HuH-7.5 (cell line): ENCODE results near the gene TM6SF1.
"Not testable (repeated sequence)": the region's sequence is repeated elsewhere in the genome, so short reads cannot be mapped to it uniquely, and the experiment has no call there.

Experiments used
- DNase-seq: peaks from one replicate; pipeline ENCODE4 v3.0.0; 2011; ENCODE audit warnings: low spot score

Gene TM6SF1

GRCh38 chr15:83088876-83089275 lies 18.6 kb upstream of the TM6SF1 start:
- no peak for DNase-seq

- DNase-seq, result no peak
These were observed 17.0 kb upstream of the TM6SF1 start for GRCh38 chr15:83090465-83090864.

GRCh38 chr15:83091965-83092308 lies 15.5 kb upstream of the TM6SF1 start:
- not testable (repeated sequence) for DNase-seq

GRCh38 chr15:83092309-83092976 lies 15.0 kb upstream of the TM6SF1 start:
- DNase-seq, result no peak

GRCh38 chr15:83094583-83094982 lies 12.9 kb upstream of the TM6SF1 start:
- no peak for DNase-seq

- no peak for DNase-seq
These were observed 9.4 kb upstream of the TM6SF1 start for GRCh38 chr15:83098079-83098478.

GRCh38 chr15:83099290-83099689 lies 8.2 kb upstream of the TM6SF1 start:
- DNase-seq, result no peak

- no peak for DNase-seq
These were observed 7.3 kb upstream of the TM6SF1 start for GRCh38 chr15:83100097-83100646.

GRCh38 chr15:83102346-83102745 lies 5.1 kb upstream of the TM6SF1 start:
- DNase-seq, result no peak

- no peak for DNase-seq
These were observed 3.3 kb upstream of the TM6SF1 start for GRCh38 chr15:83104141-83104540.

GRCh38 chr15:83105440-83105839 lies 2.0 kb upstream of the TM6SF1 start:
- DNase-seq, result no peak

GRCh38 chr15:83107841-83108181 lies 366 bp downstream of the TM6SF1 start:
- DNase-seq, result no peak

- no peak for DNase-seq
These were observed 1.1 kb downstream of the TM6SF1 start for GRCh38 chr15:83108266-83109219.

- DNase-seq, result no peak
These were observed 2.1 kb downstream of the TM6SF1 start for GRCh38 chr15:83109532-83109931.

- DNase-seq, result no peak
These were observed 2.9 kb downstream of the TM6SF1 start for GRCh38 chr15:83110381-83110780.

GRCh38 chr15:83111149-83111548 lies 3.7 kb downstream of the TM6SF1 start:
- no peak for DNase-seq

- no peak for DNase-seq
These were observed 4.9 kb downstream of the TM6SF1 start for GRCh38 chr15:83112233-83112955.

GRCh38 chr15:83112956-83113299 lies 5.5 kb downstream of the TM6SF1 start:
- no peak for DNase-seq

- no peak for DNase-seq
These were observed 6.6 kb downstream of the TM6SF1 start for GRCh38 chr15:83113881-83114674.

GRCh38 chr15:83114856-83115255 lies 7.4 kb downstream of the TM6SF1 start:
- DNase-seq, result no peak

- DNase-seq, result no peak
These were observed 8.0 kb downstream of the TM6SF1 start for GRCh38 chr15:83115410-83115809.
